ENCODE measurements around the gene CLDN6. TPM values are rescaled to one million over a fixed set of nuclear protein-coding genes. Genes with fewer than 3 reads are reported as not detected.
A peak's percentile ranks its signal among the peaks of the same experiment; 100 is the strongest.

Gene CLDN6
- total and polyA plus RNA-seq, 2 of the 13 experiments (the other 11 are each of a cell fraction or from before 2014, with no cell fraction given), result 5.9 to 7.6 TPM

DNA sequence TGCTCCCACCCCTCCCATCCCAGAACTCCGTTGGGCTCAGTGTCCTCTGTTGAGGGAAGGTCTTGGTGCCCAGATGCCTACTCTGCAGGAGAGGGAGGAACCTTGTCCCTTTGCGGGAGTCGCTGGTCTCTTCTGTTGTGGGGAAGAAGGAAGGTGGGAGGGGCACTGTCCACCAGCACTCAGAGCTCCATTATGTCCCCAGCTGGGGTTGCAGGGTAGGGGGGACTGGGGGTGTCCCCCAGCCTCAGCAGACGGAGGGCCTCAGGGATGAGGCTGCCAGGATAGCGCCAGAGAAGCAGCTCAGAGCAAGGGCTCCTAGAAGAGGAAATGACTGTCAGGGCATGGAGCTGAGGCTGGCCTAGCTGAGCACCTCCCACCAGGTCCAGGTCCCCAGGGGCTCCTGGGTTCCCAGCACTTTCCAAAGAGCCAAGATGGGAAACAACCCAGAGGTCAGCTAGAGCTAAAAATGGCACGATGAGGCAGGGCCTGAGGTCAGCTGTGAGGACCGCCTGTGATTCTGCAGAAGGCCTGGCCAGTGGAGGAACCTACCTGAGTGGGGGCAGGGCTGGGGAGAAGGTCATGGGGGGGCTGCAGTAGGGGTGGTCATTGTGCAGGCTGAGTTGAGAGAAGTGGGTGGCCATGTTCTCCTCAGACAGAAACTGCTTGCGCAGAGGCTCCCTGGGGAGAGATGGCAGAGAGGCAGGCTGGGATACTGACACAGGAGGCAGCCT lies 4.9 kb upstream of the CLDN6 start (continued):
- peak; percentile 5; the same call in 1 of the 2 replicates for TF ChIP-seq HDAC1 (CRISPR knock-in tag; IDR thresholded peaks at IDR 0.05)
- TF ChIP-seq ASH2L (IDR thresholded peaks at IDR 0.05; ENCODE audit: insufficient read length, low read depth, low read length), result no peak
- peak; percentile 46 for TF ChIP-seq ZEB1 (IDR thresholded peaks at IDR 0.05; ENCODE audit: insufficient replicate concordance, low read depth)
- peak; percentile 20; the same call in 1 of the 2 replicates for TF ChIP-seq ZMYM2 (CRISPR knock-in tag; IDR thresholded peaks at IDR 0.05)
- no peak for TF ChIP-seq KLF13 (CRISPR knock-in tag; IDR thresholded peaks at IDR 0.05)
- peak; percentile 8; the same call in 1 of the 2 replicates for TF ChIP-seq PHF8 (CRISPR knock-in tag; IDR thresholded peaks at IDR 0.05)
- no peak for TF ChIP-seq ZNF567 (CRISPR knock-in tag; IDR thresholded peaks at IDR 0.05; ENCODE audit: borderline replicate concordance)
- TF ChIP-seq TRAFD1 (CRISPR knock-in tag; IDR thresholded peaks at IDR 0.05; ENCODE audit: borderline replicate concordance), result 0 out of 2 replicates have a peak, but pooled peaks have one; percentile 53
- no peak for TF ChIP-seq ZNF749 (CRISPR knock-in tag; IDR thresholded peaks at IDR 0.05; ENCODE audit: borderline replicate concordance)
- no peak for TF ChIP-seq ZNF136 (CRISPR knock-in tag; IDR thresholded peaks at IDR 0.05; ENCODE audit: low read depth)
- TF ChIP-seq U2AF2 (IDR thresholded peaks at IDR 0.05; ENCODE audit: low read depth, low read length), result no peak
- TF ChIP-seq, protein P1, sequence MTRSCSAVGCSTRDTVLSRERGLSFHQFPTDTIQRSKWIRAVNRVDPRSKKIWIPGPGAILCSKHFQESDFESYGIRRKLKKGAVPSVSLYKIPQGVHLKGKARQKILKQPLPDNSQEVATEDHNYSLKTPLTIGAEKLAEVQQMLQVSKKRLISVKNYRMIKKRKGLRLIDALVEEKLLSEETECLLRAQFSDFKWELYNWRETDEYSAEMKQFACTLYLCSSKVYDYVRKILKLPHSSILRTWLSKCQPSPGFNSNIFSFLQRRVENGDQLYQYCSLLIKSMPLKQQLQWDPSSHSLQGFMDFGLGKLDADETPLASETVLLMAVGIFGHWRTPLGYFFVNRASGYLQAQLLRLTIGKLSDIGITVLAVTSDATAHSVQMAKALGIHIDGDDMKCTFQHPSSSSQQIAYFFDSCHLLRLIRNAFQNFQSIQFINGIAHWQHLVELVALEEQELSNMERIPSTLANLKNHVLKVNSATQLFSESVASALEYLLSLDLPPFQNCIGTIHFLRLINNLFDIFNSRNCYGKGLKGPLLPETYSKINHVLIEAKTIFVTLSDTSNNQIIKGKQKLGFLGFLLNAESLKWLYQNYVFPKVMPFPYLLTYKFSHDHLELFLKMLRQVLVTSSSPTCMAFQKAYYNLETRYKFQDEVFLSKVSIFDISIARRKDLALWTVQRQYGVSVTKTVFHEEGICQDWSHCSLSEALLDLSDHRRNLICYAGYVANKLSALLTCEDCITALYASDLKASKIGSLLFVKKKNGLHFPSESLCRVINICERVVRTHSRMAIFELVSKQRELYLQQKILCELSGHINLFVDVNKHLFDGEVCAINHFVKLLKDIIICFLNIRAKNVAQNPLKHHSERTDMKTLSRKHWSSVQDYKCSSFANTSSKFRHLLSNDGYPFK (CRISPR knock-in tag; IDR thresholded peaks at IDR 0.05; ENCODE audit: borderline replicate concordance), result no peak
- no peak for TF ChIP-seq ZMAT3 (CRISPR knock-in tag; conservative IDR thresholded peaks at IDR 0.05)
- 0 out of 2 replicates have a peak, but pooled peaks have one; percentile 5 for TF ChIP-seq FOSL2 (CRISPR knock-in tag; IDR thresholded peaks at IDR 0.05)
- 0 out of 2 replicates have a peak, but pooled peaks have one; percentile 11 for TF ChIP-seq ZNF160 (CRISPR knock-in tag; IDR thresholded peaks at IDR 0.05)
- TF ChIP-seq SRSF1 (optimal IDR thresholded peaks at IDR 0.05; ENCODE audit: low read depth, low read length), result peak; percentile 31
- TF ChIP-seq, protein P2, sequence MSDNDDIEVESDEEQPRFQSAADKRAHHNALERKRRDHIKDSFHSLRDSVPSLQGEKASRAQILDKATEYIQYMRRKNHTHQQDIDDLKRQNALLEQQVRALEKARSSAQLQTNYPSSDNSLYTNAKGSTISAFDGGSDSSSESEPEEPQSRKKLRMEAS (IDR thresholded peaks at IDR 0.05), result 0 out of 2 replicates have a peak, but pooled peaks have one; percentile 10
- TF ChIP-seq CREM (IDR thresholded peaks at IDR 0.05), result no peak
- TF ChIP-seq CREM (CRISPR knock-in tag; IDR thresholded peaks at IDR 0.05), result no peak
- no peak for TF ChIP-seq FIP1L1 (IDR thresholded peaks at IDR 0.05; ENCODE audit: borderline replicate concordance, insufficient read depth, low read depth, low read length)
- no peak for TF ChIP-seq NR2F1 (CRISPR knock-in tag; IDR thresholded peaks at IDR 0.05)
- no peak for TF ChIP-seq IKZF1 (IDR thresholded peaks at IDR 0.05)
- peak; percentile 11; the same call in 1 of the 2 replicates for TF ChIP-seq POLR2AphosphoS2 (IDR thresholded peaks at IDR 0.05; ENCODE audit: low read depth, low read length)
- no peak for TF ChIP-seq ZNF558 (CRISPR knock-in tag; IDR thresholded peaks at IDR 0.05; ENCODE audit: borderline replicate concordance)
- TF ChIP-seq, protein P3, sequence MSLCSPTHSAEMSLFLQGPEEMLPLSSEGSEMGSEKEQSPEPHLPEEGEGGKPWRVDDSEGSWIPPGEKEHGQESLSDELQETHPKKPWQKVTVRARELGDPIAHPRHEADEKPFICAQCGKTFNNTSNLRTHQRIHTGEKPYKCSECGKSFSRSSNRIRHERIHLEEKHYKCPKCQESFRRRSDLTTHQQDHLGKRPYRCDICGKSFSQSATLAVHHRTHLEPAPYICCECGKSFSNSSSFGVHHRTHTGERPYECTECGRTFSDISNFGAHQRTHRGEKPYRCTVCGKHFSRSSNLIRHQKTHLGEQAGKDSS (CRISPR knock-in tag; IDR thresholded peaks at IDR 0.05; ENCODE audit: borderline replicate concordance, low read depth), result peak; percentile 68
